GM12874 (cell line): ENCODE results near the gene ZNF618.

ENCODE experiments used
- CTCF ChIP-seq: IDR thresholded peaks from 2 replicates; pipeline ENCODE4 v1.5.1; 2011; ENCODE audit warnings: low read depth, mild to moderate bottlenecking, control low read depth, low read length, moderate library complexity; ENCODE audit not compliant: insufficient read depth

Gene ZNF618

DNA sequence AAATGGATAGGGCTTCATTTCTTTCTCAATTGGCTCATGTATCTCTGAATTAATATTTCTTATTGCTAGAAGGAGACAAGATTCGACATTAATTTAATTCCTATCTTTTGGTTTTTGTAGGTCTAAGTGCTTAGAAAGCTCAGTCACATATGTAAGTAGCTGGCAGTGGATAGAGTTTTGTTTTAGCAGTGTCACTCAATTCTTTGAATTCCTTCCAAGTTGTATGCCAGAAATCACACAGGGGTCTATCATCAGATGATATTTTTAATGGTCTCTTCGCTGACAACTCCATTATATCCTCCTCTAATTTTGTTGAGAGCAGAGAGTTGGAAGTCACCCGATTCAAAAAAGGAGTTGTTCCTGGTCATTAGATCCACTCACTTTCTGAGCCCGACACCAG, 119.3 kb downstream of the ZNF618 start:
- no peak for TF ChIP-seq CTCF

DNA sequence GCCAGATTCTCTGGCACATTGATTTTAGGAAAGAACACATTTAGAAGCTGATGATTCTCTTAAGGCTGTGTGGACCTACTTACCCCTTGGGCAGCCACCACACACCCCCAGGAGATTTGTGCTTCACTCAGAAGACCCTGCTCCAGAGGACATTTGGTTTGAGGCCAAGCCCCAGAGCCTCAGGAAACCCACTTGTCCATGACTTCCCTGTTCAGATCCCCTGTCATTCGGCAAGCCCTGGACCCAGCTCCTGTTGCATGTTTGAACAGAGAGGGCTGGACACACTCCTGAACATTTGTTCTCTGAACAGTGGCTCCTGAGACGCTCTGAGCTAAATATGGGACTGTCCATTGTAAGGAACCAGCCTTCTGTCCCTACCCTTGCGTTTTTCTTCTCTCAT, 119.9 kb downstream of the ZNF618 start:
- TF ChIP-seq CTCF: no peak

DNA sequence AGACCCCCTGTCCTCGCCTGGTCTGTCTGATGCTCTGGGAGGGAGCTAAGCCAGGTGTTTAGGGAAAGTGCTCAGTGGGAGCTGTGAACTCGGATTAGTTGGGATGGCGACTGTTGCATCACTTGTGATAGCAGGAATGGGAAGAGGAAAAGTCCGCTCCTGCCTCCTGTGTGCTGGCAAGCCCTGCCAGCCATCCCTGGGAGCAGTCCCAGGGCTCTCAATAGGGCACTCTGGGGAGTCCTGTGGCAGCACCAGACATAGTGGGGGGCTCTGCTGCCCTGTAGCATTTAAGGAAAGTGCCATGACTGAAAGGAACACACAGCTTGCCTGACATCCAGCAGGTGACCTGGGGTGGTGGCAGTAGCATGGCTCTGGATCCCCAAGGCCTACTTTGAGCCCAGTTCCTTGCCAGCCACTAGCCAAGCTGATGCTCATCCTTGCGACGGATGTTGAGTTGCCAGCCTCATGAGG, 120.5 kb downstream of the ZNF618 start:
- no peak for TF ChIP-seq CTCF

GRCh38 chr9:113997610-113998009, 121.5 kb downstream of the ZNF618 start:
- no peak for TF ChIP-seq CTCF

DNA sequence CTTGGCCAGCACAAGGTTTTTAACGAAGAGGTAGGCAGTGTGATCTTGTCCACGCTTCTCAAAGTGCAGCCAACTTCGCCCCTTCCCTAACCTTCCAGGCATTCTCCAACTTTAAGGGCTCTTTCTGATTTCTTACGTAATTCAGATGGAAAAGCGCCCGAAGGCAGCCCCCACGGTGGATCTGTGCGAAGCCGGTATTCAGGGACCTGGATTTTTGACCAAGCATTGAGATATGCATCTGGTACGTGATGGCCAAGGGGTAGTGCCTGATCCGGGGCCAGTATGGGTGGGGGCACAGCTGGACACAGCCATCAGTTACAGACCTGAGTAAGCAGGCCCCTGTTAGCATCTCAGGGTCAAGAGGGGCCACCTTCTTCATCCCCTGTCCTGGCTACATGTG, 122.0 kb downstream of the ZNF618 start:
- TF ChIP-seq CTCF: no peak

DNA sequence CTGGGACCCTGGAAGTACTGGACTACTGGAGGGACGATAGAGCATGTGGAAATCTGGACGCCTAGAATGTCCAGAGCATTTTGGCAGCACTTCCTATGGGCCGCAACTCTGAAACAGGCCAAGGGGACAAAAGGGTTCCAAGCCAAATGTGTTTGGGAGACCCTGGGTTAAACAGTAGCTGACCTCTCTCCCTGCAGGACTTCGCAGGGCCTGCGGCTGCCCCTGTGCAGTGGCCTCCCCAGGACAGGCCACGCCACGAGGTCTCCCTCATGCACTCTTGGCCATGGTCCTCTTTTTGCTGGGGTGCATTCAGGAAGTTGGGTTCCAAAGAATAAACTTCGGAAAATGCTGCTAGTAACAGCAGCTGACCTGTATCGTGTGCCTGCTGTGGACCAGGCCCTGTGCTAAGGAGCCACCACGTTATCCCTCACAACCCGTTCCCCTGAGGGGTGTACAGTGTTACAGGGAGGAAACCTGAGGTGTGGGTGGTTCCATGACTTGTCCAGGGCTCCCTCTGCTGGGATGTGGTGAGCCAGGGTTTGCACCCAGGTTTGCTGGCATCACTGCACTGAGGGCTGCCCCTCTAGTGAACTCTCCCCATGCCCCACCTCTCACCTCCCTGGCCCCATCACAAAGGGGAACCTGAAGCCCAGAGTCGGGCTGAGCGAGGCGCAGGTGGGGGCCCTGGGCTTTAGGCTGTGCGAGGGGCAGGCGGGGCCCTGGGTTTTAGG, 122.6 kb downstream of the ZNF618 start:
- no peak for TF ChIP-seq CTCF

GRCh38 chr9:113999256-114000062, 123.3 kb downstream of the ZNF618 start:
- no peak for TF ChIP-seq CTCF
